GM23248 (cell line): Measurements from ENCODE around the gene EMILIN1. TPM values are rescaled to one million over a fixed set of nuclear protein-coding genes. Genes with fewer than 3 reads are reported as not detected.
"Not testable (repeated sequence)": the region's sequence is repeated elsewhere in the genome, so short reads cannot be mapped to it uniquely, and the experiment has no call there.

Experiments
- DNase-seq: peaks from one replicate; pipeline ENCODE4 v3.0.0-alpha.2; 2015
- H2AFZ ChIP-seq: fragments of 200-600 bp; sonication (generic); 2 replicates; pipeline ENCODE4 v1.6.1; 2016; ENCODE audit warnings: antibody characterized with exemption
- H3F3A ChIP-seq: fragments of 200-600 bp; sonication (generic); 2 replicates; pipeline ENCODE4 v1.6.1; 2016; ENCODE audit warnings: mild to moderate bottlenecking, antibody characterized with exemption, mixed run types; ENCODE audit not compliant: insufficient read depth
- H3K27ac ChIP-seq: fragments of 200-600 bp; sonication (generic); 2 replicates; pipeline ENCODE4 v1.5.1; 2016; ENCODE audit warnings: mild to moderate bottlenecking
- H3K27me3 ChIP-seq: fragments of 200-600 bp; sonication (generic); replicated peaks from 2 replicates; pipeline ENCODE4 v1.6.1; 2016; ENCODE audit warnings: mild to moderate bottlenecking; ENCODE audit not compliant: insufficient read depth
- H3K36me3 ChIP-seq: fragments of 200-600 bp; sonication (generic); 2 replicates; pipeline ENCODE4 v1.6.1; 2016; ENCODE audit warnings: low read depth, mild to moderate bottlenecking
- H3K4me1 ChIP-seq: fragments of 200-600 bp; sonication (generic); 2 replicates; pipeline ENCODE4 v1.6.1; 2016; ENCODE audit warnings: mild to moderate bottlenecking; ENCODE audit not compliant: insufficient read depth
- H3K4me2 ChIP-seq: fragments of 200-600 bp; sonication (generic); one replicate; pipeline ENCODE4 v1.6.1; 2016; ENCODE audit warnings: mild to moderate bottlenecking; ENCODE audit not compliant: unreplicated experiment
- H3K4me3 ChIP-seq: fragments of 200-600 bp; sonication (generic); 2 replicates; pipeline ENCODE4 v1.5.1; 2016; ENCODE audit warnings: mild to moderate bottlenecking
- H3K79me2 ChIP-seq: fragments of 200-600 bp; sonication (generic); 2 replicates; pipeline ENCODE4 v1.6.1; 2016; ENCODE audit warnings: mild to moderate bottlenecking; ENCODE audit not compliant: insufficient read depth
- H3K9ac ChIP-seq: fragments of 200-600 bp; sonication (generic); 2 replicates; pipeline ENCODE4 v1.6.1; 2016; ENCODE audit warnings: mild to moderate bottlenecking
- H3K9me2 ChIP-seq: fragments of 200-600 bp; sonication (generic); 2 replicates; pipeline ENCODE4 v1.6.1; 2016; ENCODE audit warnings: mixed run types, mild to moderate bottlenecking, moderate library complexity; ENCODE audit not compliant: insufficient read depth
- H3K9me3 ChIP-seq: fragments of 200-600 bp; sonication (generic); one replicate; pipeline ENCODE4 v1.6.1; 2017; ENCODE audit warnings: low read depth
- H4K20me1 ChIP-seq: fragments of 200-600 bp; sonication (generic); 2 replicates; pipeline ENCODE4 v1.6.0; 2016; ENCODE audit not compliant: insufficient read depth
- EZH2 ChIP-seq: fragments of 200-600 bp; sonication (generic); IDR thresholded peaks from 2 replicates; pipeline ENCODE4 v1.6.1; 2018; ENCODE audit warnings: antibody characterized with exemption, mild to moderate bottlenecking; ENCODE audit not compliant: insufficient read depth, poor library complexity, severe bottlenecking
- EZH2phosphoT487 ChIP-seq: fragments of 200-600 bp; sonication (generic); IDR thresholded peaks from 2 replicates; pipeline ENCODE4 v1.6.1; 2018; ENCODE audit warnings: antibody characterized with exemption, moderate library complexity, mild to moderate bottlenecking, low read depth; ENCODE audit not compliant: insufficient read depth
- WGBS, 2 experiments: methylation state at CpG; one replicate each; pipeline ENCODE4 v1.1.6; 2015 to 2017; ENCODE audit warnings: low lambda C conversion rate in 2 of 2, low coverage in 1 of 2; ENCODE audit errors: missing lambda C conversion rate in 2 of 2; 5-methylcytosine and 5-hydroxymethylcytosine counted together
- in situ Hi-C: fragments of 300-500 bp; cut with MboI; formaldehyde crosslinking; loops from 2 replicates; pipeline ENCODE4 v1.15.0; 2020
- polyA plus RNA-seq: library from polyadenylated mRNA; unstranded; fragments of >200 nt; fragmentation: Nextera tagmentation; extraction: Ambion mirVana; gene quantifications from 2 replicates; pipeline ENCODE4 v1.2.1, GENCODE V29; 2016
- total RNA-seq: library from RNA; depleted of rRNA; stranded (reverse); fragments of >200 nt; shearing (Covaris generic); gene quantifications from 2 replicates; pipeline ENCODE4 v1.2.3, GENCODE V29; 2014

Gene EMILIN1
- total and polyA plus RNA-seq, 2 experiments from 2014 or later: 61.5 to 219 TPM

DNA sequence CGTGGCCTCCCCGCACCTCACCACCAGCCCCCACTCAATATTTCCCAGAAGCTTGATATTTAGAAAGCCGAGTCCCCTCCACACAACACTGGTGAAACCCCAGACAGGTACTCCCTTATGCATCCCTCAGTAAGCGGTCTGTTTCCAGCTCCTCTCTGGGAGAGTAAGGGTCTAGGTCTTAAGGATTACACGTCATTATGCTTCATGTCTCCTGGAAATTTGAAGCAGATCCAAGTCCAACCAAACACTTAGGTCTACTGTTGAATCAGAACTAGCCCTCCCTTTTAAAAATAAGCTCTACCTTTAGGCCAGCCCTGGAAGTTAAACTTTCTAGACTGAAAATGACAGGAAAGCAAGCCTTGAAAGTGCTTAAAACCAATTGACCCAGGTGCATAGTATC lies 5.5 kb upstream of the EMILIN1 start:
- H3K4me3 ChIP-seq: no peak overlapping the region
- 98 to 99% methylated on average over 5 of the region's 5 CpGs for WGBS, 2 experiments
- no peak for DNase-seq
- no peak overlapping the region for H3K27ac ChIP-seq
- in situ Hi-C loops: no loop called here
- peaks cover 13% of the 10 kb centered on the region for H3K36me3 ChIP-seq
- no peaks in the 10 kb centered on the region for H3K27me3 ChIP-seq
- H3K4me2 ChIP-seq: no peak overlapping the region
- peaks cover 5% of the 10 kb centered on the region; the same call in 1 of the 2 replicates for H3F3A ChIP-seq
- peaks cover 21% of the 10 kb centered on the region for H3K4me1 ChIP-seq
- H3K9me3 ChIP-seq: no peaks in the 10 kb centered on the region
- H2AFZ ChIP-seq: no peak overlapping the region
- H3K9me2 ChIP-seq: no peaks in the 10 kb centered on the region
- H4K20me1 ChIP-seq: no peaks in the 10 kb centered on the region
- peaks cover 35% of the 10 kb centered on the region for H3K79me2 ChIP-seq
- TF ChIP-seq EZH2 (no peak), EZH2phosphoT487 (no peak)
- no peak overlapping the region for H3K9ac ChIP-seq

DNA sequence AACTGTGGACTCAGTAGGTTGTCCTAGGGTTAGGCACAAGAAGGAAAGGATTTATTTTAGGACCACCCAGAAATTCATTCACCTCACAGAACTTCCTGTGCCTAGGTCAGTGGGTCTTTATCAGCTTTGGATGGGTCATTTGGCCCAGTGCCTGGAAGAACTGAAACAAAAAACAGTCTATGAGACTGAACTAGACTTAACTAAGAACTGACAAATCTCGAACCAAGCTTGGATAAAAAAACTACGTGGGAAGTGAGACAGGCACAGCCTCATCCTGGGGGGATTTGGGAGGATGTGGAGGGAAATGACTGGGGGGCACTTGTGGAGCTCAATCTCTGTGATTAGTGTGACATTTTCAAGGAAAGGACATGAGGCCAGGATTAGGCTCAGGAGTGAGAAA lies 4.6 kb upstream of the EMILIN1 start:
- TF ChIP-seq EZH2phosphoT487 (no peak), EZH2 (no peak)
- no peaks in the 10 kb centered on the region for H3K27me3 ChIP-seq
- H3K9ac ChIP-seq: no peak overlapping the region
- in situ Hi-C loops: no loop called here
- H3K9me2 ChIP-seq: no peaks in the 10 kb centered on the region
- no peak overlapping the region for H3K27ac ChIP-seq
- no peaks in the 10 kb centered on the region for H4K20me1 ChIP-seq
- H3K36me3 ChIP-seq: peaks cover 10% of the 10 kb centered on the region
- no peak for DNase-seq
- 0 out of 2 replicates have a peak, but pooled peaks cover 3% of the 10 kb centered on the region for H3F3A ChIP-seq
- H3K9me3 ChIP-seq: no peaks in the 10 kb centered on the region
- H3K4me1 ChIP-seq: peaks cover 17% of the 10 kb centered on the region
- no peak overlapping the region for H3K4me3 ChIP-seq
- H3K4me2 ChIP-seq: no peak overlapping the region
- H2AFZ ChIP-seq: no peak overlapping the region
- 91% methylated on average over 2 of the region's 2 CpGs for WGBS, 2 experiments
- H3K79me2 ChIP-seq: peaks cover 30% of the 10 kb centered on the region

DNA sequence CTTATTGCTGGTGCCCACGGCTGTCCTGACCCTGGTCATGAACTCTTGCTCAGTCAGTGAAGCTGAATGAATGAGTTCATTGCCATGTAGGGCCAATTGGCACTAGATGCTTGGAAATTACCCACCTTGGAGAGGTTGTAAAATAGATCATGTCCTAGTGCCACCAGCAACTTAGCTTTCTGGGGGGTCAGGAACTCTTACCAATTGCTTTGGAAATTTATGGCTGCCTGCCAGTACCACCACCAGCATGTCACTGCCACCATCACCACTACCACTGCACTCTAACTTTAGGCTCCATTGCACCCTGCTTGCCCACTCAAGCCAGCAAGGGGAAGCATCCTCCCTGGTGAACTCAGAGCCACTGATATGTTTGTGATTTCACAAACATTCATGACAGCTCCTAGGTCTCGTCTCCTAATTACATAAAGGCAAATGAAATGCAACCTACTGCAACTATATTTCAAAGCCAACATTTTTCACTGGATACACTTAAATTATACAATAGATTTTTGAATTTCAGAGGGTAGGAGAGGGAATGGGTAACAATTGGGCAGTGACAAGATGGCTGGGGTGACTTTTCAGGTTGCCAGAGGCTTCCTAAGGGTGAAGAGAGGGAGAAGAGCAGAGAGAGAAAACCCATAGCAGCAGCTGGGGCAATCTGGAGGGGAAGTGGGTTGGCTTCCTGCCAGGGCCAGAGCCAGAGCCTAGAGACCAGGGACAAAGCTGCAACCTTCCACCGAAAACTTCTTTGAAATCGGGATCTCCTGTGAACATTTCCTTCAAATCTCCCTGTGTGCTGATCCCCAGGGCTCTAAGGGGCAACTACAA lies 3.5 kb upstream of the EMILIN1 start:
- WGBS, 2 experiments: 81 to 88% methylated on average over 4 of the region's 4 CpGs
- no peaks in the 10 kb centered on the region for H3K9me3 ChIP-seq
- no peak overlapping the region for H2AFZ ChIP-seq
- peaks cover 7% of the 10 kb centered on the region for H3K4me1 ChIP-seq
- H3K9ac ChIP-seq: no peak overlapping the region
- peaks cover 30% of the 10 kb centered on the region for H3K79me2 ChIP-seq
- H3K9me2 ChIP-seq: no peaks in the 10 kb centered on the region
- no peak for DNase-seq
- H3K4me3 ChIP-seq: no peak overlapping the region
- no peak for TF ChIP-seq EZH2phosphoT487
- no peak for TF ChIP-seq EZH2
- no peak overlapping the region for H3K27ac ChIP-seq
- no peak overlapping the region for H3K4me2 ChIP-seq
- H3K36me3 ChIP-seq: peaks cover 4% of the 10 kb centered on the region; the same call in 1 of the 2 replicates
- in situ Hi-C loops: no loop called here
- no peaks in the 10 kb centered on the region for H4K20me1 ChIP-seq
- no peaks in the 10 kb centered on the region for H3K27me3 ChIP-seq
- H3F3A ChIP-seq: no peaks in the 10 kb centered on the region

DNA sequence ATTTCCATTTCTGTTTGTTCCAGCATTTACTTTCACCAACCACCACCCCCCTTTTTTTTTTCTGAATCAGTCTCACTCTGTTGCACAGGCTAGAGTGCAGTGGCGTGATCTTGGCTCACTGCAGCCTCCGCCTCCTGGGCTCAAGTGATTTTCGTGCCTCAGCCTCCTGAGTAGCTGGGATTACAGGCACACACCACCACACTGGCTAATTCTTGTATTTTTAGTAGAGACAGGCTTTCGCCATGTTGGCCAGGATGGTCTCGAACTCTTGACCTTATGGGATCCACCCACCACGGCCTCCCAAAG lies 2.9 kb upstream of the EMILIN1 start:
- H3K9me3 ChIP-seq, in situ Hi-C loops, H3F3A ChIP-seq, H3K4me1 ChIP-seq, H3K27ac ChIP-seq, H3K9ac ChIP-seq, H3K36me3 ChIP-seq, H3K9me2 ChIP-seq, DNase-seq, H2AFZ ChIP-seq, H3K4me3 ChIP-seq, H4K20me1 ChIP-seq, H3K4me2 ChIP-seq, H3K27me3 ChIP-seq: not testable (repeated sequence)
- peaks cover 30% of the 10 kb centered on the region for H3K79me2 ChIP-seq
- WGBS, 2 experiments: 91 to 94% methylated on average over 6 of the region's 6 CpGs
